Measurements from ENCODE around the gene OR10C1.

The OR10C1 gene

GRCh38 chr6:29483186-29483585 is 44.1 kb downstream of the OR10C1 start:
- TF ChIP-seq FOXP2 (optimal IDR thresholded peaks at IDR 0.05; ENCODE audit: borderline replicate concordance, extremely low read depth, extremely low read length, insufficient read depth) (no peak), SIN3A (IDR thresholded peaks at IDR 0.05; ENCODE audit: borderline replicate concordance, insufficient read depth, low read length) (no peak), REST (IDR thresholded peaks at IDR 0.05; ENCODE audit: insufficient read depth in 1 of 2, low read depth in 2 of 2, low read length in 2 of 2) (no peak), POLR2AphosphoS5 (IDR thresholded peaks at IDR 0.05; ENCODE audit: low read depth, low read length) (no peak), TAF1 (IDR thresholded peaks at IDR 0.05; ENCODE audit: borderline replicate concordance, insufficient read depth, low read length) (no peak)

- TF ChIP-seq TAF1 (IDR thresholded peaks at IDR 0.05; ENCODE audit: borderline replicate concordance, insufficient read depth, low read length): no peak
- TF ChIP-seq FOXP2 (optimal IDR thresholded peaks at IDR 0.05; ENCODE audit: borderline replicate concordance, extremely low read depth, extremely low read length, insufficient read depth): no peak
- TF ChIP-seq SIN3A (IDR thresholded peaks at IDR 0.05; ENCODE audit: borderline replicate concordance, insufficient read depth, low read length): no peak
- no peak for TF ChIP-seq REST (IDR thresholded peaks at IDR 0.05; ENCODE audit: insufficient read depth in 1 of 2, low read depth in 2 of 2, low read length in 2 of 2)
- no peak for TF ChIP-seq POLR2AphosphoS5 (IDR thresholded peaks at IDR 0.05; ENCODE audit: low read depth, low read length)
These were observed 44.6 kb downstream of the OR10C1 start for GRCh38 chr6:29483735-29484134.

- TF ChIP-seq FOXP2 (optimal IDR thresholded peaks at IDR 0.05; ENCODE audit: borderline replicate concordance, extremely low read depth, extremely low read length, insufficient read depth): no peak
- no peak for TF ChIP-seq SIN3A (IDR thresholded peaks at IDR 0.05; ENCODE audit: borderline replicate concordance, insufficient read depth, low read length)
- no peak for TF ChIP-seq POLR2AphosphoS5 (IDR thresholded peaks at IDR 0.05; ENCODE audit: low read depth, low read length)
- no peak for TF ChIP-seq REST (IDR thresholded peaks at IDR 0.05; ENCODE audit: insufficient read depth in 1 of 2, low read depth in 2 of 2, low read length in 2 of 2)
- TF ChIP-seq TAF1 (IDR thresholded peaks at IDR 0.05; ENCODE audit: borderline replicate concordance, insufficient read depth, low read length): no peak
These were observed 47.5 kb downstream of the OR10C1 start for GRCh38 chr6:29486577-29486976.

GRCh38 chr6:29487131-29487530 is 48.0 kb downstream of the OR10C1 start:
- no peak for TF ChIP-seq TAF1 (IDR thresholded peaks at IDR 0.05; ENCODE audit: borderline replicate concordance, insufficient read depth, low read length)
- TF ChIP-seq REST (IDR thresholded peaks at IDR 0.05; ENCODE audit: insufficient read depth in 1 of 2, low read depth in 2 of 2, low read length in 2 of 2): no peak
- no peak for TF ChIP-seq FOXP2 (optimal IDR thresholded peaks at IDR 0.05; ENCODE audit: borderline replicate concordance, extremely low read depth, extremely low read length, insufficient read depth)
- no peak for TF ChIP-seq POLR2AphosphoS5 (IDR thresholded peaks at IDR 0.05; ENCODE audit: low read depth, low read length)
- no peak for TF ChIP-seq SIN3A (IDR thresholded peaks at IDR 0.05; ENCODE audit: borderline replicate concordance, insufficient read depth, low read length)

GRCh38 chr6:29487660-29488059 is 48.6 kb downstream of the OR10C1 start, which contains the start of gene MAS1L:
TSS of gene MAS1L (minus strand) at chr6:29487956. CDS start at chr6:29487902, 54 bp downstream.
- TF ChIP-seq TAF1 (IDR thresholded peaks at IDR 0.05; ENCODE audit: borderline replicate concordance, insufficient read depth, low read length) (no peak), FOXP2 (optimal IDR thresholded peaks at IDR 0.05; ENCODE audit: borderline replicate concordance, extremely low read depth, extremely low read length, insufficient read depth) (no peak), POLR2AphosphoS5 (IDR thresholded peaks at IDR 0.05; ENCODE audit: low read depth, low read length) (no peak), SIN3A (IDR thresholded peaks at IDR 0.05; ENCODE audit: borderline replicate concordance, insufficient read depth, low read length) (no peak), REST (IDR thresholded peaks at IDR 0.05; ENCODE audit: insufficient read depth in 1 of 2, low read depth in 2 of 2, low read length in 2 of 2) (no peak)

Measured in PFSK-1 (cell line).